Stimulated activated CD4-positive, alpha-beta T cell treated with anti-CD3 and anti-CD28 coated beads, Interleukin-15, amount 100 ng/mL, for 48 hours (primary cell): ENCODE measurements around the gene PPP3R2.
A peak's percentile ranks its signal among the peaks of the same experiment; 100 is the strongest.
"Not testable (repeated sequence)": the region's sequence is repeated elsewhere in the genome, so short reads cannot be mapped to it uniquely, and the experiment has no call there.

Source experiments
- DNase-seq, 2 donors: peaks; one replicate each; pipeline ENCODE4 v3.0.0-alpha.2; 2020; ENCODE audit warnings: low read depth in 2 of 2

PPP3R2 gene

DNA sequence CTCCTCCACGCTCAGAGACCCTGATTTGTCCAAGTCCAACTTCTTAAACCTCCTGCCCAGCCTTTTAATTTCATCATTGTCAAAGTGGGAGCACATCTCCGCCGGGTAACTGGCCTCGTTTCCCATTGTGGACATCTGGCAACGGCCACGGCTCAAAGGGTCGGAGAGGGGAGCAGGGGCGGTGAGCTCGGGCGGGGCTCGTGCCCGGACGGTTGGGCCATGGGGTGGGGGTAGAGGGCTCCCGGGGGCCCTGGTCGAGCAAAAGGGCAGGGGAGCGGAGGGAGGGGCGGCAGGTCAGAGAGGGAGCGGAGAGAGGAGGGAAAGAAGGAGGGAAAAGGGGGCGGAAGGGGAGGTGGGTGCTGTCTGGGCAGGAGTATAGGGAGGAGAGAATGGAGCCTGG lies at the start of gene PPP3R2:
PPP3R2 (minus strand) TSS at position 174 of the 400 bp plus-strand sequence; CDS start at position 126, 48 bp downstream.
- DNase-seq = no peak

DNA sequence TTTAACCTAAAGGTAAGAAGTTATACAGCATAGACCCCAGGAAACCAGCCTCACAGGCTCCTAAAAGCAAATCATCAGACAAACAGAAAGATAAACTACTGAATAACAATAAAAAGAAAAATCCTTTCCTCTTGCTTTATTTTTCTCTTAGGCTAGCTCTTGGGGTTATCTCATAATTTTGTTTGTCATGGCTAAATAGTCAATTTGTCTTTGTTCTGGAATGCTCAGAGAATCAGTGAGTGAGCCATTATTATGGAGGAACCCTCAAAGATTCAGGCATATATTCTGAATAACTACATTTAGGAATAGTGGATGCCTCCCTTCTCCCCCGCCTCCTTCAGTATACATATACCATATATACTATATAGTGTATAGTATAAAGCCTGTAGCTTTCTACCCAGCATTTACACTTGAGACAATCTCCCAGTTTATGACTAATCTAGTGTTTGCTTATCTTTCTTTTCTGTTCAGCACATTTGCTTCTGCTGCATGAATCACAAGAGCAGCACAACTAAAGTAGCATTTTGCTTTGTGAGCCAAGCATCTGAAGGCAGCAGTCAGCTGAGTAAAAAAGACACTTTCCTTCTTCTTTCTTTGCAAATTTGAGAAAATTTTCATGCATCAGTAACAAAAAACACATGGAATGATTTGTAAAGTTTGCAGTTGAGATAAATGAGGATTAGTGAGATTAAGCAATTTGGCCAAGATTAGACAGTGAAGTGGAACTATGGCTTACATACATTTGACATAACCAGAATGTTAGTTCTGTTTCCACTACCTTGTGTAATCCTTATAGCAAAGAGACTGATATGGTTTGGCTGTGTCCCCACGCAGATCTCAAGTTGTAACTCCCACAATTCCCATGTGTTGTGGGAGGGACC lies 45.3 kb upstream of the PPP3R2 start:
- no peak for DNase-seq

DNA sequence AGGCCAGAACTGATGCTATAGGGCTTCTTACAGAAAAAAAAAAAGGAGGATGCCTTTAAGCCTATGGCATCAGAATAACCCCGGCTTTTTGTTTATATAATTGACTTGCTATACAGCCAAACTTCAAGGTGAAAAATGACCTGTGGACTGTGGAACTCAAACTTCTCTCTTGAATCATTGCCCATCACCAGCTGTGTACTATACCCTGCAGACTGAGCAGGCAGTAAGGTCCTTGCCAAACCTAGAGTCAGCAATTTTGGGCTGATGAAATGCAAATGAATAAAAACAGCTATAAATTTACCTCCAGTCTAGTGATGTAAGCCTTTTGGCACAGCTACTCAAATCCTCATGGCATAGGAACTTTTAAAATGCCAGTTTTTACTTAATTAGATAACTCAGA lies 44.5 kb upstream of the PPP3R2 start:
- no peak for DNase-seq

DNA sequence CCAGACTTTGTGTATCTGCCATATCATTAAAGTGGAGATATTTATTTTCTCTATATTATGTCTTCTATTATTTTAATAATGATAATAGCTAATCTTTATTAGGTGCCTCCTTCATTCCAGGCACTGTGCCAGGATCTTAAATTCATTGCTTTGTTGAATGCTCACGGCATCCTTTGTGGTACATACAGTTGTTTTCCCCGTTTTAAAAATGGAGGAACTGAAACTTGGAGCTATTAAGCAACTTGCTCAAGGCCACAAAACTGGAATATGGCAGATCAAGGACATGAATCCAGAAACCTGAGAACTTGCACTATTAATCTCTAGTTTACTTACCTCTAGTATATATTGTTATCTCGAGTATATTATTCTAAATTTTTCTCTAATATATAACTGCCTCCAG lies 41.5 kb upstream of the PPP3R2 start:
- DNase-seq = no peak

DNA sequence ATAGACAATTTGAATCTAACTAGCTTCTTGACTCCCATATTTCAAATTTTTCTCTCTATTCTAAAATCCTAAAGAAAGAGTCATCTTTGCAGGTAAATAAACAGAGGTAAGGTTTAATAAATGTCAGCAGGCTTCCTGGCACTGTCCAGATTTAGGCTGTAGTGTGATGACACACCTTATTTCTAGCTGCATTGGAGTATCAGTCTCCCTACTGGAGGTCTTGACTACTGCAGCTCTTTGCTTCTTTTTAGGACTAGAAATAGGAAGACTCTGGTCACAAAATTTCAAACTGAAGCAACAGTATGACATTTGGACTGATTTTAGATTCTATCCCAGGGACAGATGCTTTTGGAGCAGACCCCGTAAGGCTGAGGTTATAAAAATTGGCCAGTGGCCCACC lies 40.7 kb upstream of the PPP3R2 start:
- no peak for DNase-seq

DNA sequence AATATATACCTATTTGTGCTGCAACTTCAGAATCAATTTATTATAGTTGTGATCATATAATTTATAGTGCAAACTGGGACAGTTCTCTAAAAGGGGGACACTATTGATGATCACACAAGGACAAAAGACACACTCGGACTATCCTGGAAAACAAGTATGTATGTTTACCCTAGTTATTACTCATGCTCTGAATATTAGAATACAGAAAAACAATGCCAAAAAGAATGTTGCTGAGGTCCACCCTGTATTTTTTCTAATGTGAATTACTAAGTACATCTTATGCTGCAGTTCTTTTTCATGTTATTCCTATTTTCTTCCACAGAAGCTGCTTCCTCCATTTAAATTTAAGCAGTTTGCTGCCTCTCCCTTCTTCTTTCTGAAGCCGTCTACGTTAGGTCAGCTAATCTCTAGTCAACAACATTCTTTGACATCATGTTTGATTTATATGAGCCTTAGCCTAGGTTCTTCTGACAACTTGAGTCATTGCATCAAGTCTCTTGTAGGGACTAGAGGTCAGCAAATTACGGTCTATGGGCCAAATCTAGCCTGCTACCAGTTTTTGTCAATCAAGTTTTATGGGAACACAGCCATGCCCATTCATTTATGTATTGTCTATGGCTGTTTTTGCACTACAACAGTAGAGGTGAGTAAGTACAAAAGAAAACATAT lies 40.1 kb upstream of the PPP3R2 start:
- DNase-seq = no peak

- no peak for DNase-seq
Observed at GRCh38 chr9:101632611-101633010, 37.8 kb upstream of the PPP3R2 start.

DNA sequence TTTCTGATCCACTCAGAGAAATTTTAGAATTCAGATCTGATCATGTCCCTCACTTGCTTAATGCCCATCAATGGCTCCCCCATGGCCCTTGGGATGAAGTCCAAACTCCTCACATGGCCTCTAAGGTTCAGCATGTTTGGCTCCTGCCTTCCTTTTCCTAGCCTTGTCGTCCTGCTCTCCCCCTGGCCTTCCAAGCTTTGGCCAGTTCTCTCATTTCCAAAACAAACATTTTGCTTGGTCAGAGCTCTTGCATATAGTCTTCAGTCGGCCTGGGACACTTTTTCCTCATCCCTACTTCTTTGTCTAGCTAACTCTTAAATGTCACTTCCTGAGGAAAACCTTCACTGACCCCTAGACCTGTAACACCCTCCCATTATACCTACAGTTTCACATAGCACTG lies 37.1 kb upstream of the PPP3R2 start:
- no peak for DNase-seq

DNA sequence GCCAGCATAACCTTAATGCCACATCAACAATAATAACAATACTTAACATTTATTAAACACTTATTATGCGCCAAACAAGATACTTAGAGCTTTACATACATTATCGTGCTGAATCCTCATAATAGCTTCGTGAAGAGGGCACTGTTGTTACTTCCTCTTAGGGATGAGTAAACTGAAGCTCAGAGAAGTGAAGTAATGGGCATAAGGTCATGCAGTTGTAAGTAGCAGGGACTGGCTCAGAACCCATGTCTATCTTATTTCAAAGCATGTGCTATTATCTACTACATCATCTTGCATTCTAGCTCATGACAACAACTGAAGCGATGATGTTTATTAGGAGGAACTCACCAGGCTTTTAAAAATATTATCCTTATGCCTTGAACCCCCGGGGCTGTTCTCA lies 34.9 kb upstream of the PPP3R2 start:
- no peak for DNase-seq

GRCh38 chr9:101628173-101628572 lies 33.4 kb upstream of the PPP3R2 start:
- DNase-seq = no peak

- peak in 1 of 2 donors; percentile 0 for DNase-seq
Observed at GRCh38 chr9:101626295-101626694, 31.5 kb upstream of the PPP3R2 start.

DNA sequence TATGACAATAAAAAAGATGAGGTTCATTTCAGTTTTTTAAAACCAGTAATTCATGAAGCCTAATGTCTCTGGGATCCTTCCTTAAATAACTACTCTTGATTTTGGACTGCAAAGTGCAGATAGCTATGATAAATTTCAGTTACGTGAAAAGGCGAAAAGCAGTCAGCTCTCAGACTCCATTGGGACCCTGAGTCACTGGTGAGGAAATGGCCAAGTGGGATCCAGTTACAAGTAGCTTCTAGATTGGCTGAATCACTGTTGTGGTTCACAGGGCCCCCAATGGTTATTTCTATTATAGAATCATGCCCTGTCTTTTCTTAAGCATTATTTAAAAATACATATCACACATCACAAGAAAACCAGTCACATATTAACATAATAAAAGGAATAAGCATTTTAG lies 31.1 kb upstream of the PPP3R2 start:
- no peak for DNase-seq

DNA sequence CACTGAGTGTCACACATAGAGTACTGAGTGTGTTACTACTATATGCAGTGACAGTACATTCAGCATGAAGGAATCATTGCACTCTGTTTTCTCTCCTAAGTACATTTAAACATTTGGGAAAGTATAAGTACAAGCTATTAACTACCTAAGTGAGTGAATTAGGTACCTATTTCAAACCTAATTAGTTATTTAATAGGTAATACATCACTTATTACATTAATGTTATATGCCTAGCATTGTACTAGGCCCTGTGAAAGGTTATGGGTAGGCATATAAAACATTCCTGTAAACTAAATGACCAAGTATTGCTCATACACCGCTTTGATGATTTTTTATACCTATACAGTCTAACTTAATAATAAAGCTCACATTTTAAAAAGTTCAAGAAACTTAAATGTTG lies 25.7 kb upstream of the PPP3R2 start:
- DNase-seq = no peak

- DNase-seq = no peak
Observed at GRCh38 chr9:101618698-101619097, 23.9 kb upstream of the PPP3R2 start.

GRCh38 chr9:101605547-101605946 lies 10.8 kb upstream of the PPP3R2 start:
- no peak for DNase-seq

GRCh38 chr9:101604296-101604695 lies 9.5 kb upstream of the PPP3R2 start:
- no peak for DNase-seq

GRCh38 chr9:101601904-101602765 lies 7.4 kb upstream of the PPP3R2 start:
- no peak for DNase-seq

GRCh38 chr9:101593345-101593744 lies 1.4 kb downstream of the PPP3R2 start:
- no peak for DNase-seq

DNA sequence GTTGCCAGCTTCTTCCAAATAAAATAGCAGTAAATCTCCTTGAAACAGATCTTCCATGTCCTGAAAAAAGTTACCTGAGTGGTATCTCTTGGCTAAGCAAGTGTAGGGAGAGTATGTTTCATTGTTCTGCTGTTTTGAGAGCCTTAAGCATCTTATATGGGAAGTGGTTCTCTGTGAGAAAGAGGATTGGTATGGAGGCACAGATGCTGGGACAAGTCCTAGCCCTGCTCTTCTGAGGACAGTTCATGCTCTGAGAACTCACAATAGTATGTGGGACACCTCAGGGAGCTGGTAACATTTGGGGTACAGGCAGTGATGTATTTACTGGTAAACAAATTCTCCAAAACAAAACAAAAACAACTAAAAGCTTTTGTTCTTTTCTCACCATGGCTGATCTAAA lies 2.0 kb downstream of the PPP3R2 start:
- DNase-seq = no peak

DNA sequence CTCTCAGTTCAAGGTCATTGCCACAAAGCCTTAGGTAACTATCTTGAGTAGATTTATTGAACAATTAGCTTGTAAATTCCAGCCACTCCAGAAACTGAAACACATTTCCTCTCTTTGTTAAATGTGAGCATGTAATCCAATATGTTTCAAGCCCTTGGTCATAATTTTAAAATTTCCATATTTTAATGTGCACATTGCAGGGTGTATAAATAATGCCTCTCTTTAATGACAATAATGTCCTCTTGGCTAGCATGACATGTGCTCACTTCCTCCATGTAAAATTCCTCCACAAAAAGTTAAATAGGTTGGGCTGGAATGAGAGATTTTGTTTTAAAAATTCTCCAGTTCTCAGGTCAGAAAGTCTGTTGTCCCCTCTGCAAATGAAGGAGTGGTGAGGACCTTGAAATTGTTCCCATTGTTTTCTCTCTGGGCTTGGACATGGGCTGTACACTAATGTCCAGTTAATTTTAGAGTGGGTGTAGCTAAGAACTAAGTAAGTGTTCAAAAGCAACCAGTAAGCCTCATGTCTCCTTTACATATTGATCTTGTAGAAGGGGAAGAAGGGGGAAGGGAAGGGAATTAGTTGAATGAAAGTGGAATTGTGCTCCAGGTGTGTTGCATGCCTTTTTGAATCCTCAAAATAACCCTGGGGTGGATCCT lies 2.9 kb downstream of the PPP3R2 start:
- no peak for DNase-seq

- no peak for DNase-seq
Observed at GRCh38 chr9:101590901-101591300, 3.9 kb downstream of the PPP3R2 start.

- DNase-seq = not testable (repeated sequence)
Observed at GRCh38 chr9:101590074-101590473, 4.7 kb downstream of the PPP3R2 start.
